ENCODE measurements around the gene LIMK1.
"Not testable (repeated sequence)": the region's sequence is repeated elsewhere in the genome, so short reads cannot be mapped to it uniquely, and the experiment has no call there.

The LIMK1 gene

GRCh38 chr7:74084722-74085578, 1.3 kb downstream of the LIMK1 start:
- DNase-seq (ENCODE audit: low read depth), result no peak

DNA sequence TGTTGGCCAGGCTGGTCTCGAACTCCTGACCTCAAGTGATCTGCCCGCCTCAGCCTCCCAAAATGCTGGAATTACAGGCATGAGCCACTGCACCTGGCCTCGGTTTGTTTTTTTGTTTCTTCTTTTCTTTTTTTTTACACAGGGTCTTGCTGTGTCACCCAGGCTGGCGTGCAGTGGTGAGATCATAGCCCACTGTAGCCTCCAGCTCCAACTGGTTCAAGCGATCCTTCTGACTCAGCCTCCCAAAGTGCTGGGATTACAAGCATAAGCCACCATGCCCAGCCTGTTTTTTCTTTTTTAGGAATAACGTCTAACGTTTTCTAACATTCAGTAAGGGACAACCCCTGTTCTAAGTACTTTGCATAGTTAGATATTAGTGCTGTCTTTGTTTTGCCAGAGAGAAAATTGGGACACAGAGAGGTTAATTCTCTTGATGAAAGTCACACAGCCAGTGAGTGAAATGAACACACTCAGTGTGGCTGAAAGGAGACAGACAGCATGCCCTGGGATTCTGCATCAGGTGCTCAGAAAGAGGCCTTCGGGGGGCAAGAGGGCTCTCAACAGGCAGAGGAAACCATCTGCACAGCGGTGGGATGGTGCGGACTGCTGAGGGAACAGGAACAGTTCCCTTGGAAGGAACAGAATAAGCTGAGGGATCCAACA, 4.3 kb downstream of the LIMK1 start:
- DNase-seq (ENCODE audit: low read depth), result peak; percentile 23

DNA sequence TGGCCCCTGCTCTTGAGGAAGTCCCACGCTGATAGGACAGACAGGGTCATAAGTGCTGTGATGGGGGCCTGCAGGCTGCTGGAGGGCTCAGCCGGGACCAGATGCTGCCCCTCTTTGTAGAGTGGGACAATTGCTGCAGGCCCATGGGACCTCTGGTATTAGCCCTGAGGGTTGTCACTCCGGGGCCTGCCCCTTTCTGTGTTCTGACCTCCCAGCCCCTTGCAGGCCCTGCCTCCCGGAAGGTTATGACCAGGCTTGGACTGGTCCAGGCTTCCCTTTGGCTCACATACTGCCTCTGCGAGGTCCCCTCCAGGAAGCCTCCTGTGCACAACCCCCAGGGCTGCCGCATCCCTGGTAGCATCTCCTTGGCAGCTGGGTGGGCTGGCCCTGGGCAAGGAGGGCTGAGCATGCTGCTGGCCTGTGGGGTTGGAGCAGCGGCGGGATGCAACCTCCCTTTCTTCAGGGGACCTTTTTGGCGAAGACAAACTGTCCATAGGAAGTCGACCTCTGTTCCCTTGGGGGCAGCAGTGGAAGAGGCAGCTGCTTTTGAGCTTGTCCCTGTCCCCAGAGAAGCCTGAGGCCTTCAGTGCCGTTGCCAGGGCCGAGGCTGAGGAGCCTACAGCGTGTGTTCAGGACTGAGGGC, 8.8 kb downstream of the LIMK1 start:
- DNase-seq (ENCODE audit: low read depth), result no peak

DNA sequence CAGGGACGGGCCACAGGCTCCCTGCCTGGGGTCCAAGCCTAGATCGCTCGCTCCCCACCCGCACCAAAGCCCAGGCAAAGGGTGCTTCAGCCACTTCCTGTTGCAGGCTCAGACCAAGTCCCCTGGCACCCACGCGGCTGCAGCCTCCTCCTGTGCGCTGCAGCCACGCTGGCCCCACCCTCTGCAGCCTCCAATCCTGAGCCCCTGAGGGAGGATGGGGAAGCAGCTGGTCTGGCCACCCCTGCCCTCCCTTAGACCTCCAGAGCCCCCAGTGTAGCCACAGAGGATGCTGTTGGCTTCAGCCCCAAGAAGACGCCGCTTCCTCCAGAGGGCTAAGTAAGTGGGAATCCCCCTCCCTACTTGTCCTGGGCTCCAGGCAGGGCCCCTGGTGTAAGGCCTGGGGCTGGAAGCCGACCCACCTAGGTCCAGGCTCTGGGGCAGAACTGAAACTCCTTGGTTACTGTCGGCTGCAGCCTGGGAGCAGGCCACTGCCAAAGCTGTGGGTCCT, 9.4 kb downstream of the LIMK1 start:
- DNase-seq (ENCODE audit: low read depth), result no peak

DNA sequence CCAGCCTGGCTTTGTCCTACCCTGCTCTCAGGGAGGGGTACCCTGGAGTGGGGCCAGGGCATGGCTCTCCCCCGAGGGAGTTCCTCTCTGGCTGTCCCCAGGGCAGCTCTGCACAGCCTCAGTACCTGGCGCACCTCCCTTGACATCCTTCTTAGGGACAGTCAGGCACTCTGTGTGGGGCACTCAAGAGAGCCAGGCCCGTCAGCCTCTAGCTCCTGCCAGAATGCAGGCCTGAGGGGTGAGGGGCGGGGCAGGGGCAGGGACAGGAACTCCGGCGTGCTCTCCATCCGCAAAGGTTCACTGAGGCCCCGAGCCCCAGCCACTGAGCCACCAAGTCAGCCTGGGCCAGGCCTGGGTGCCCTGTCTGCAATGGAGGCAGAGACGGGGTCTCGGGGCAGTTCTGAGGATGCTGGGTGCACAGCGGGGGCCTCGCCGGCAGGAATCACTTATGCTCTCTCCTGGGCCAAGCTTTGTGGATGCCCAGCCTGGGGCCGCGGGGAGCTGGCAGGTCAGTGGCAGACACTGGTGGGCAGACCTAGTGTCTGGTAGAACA, 10.1 kb downstream of the LIMK1 start:
- DNase-seq (ENCODE audit: low read depth), result no peak

- DNase-seq (ENCODE audit: low read depth), result peak; percentile 96
Measured at GRCh38 chr7:74094224-74095101, 10.9 kb downstream of the LIMK1 start.

GRCh38 chr7:74095135-74095534, 11.5 kb downstream of the LIMK1 start:
- DNase-seq (ENCODE audit: low read depth), result no peak

- peak; percentile 98 for DNase-seq (ENCODE audit: low read depth)
Measured at GRCh38 chr7:74097937-74098614, 14.5 kb downstream of the LIMK1 start.

DNA sequence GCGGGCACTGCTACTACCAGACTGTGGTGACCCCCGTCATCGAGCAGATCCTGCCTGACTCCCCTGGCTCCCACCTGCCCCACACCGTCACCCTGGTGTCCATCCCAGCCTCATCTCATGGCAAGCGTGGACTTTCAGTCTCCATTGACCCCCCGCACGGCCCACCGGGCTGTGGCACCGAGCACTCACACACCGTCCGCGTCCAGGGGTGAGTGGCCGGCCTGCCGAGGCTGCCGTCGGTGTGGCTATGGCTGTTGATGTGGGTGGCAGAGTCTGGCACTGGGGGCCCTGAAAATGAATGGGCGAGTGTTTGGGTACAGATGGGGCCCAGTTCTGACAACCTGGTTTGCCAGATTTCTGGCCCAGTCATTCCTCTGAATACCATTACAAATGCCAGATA, 15.4 kb downstream of the LIMK1 start:
- no peak for DNase-seq (ENCODE audit: low read depth)

GRCh38 chr7:74101061-74101681, 17.6 kb downstream of the LIMK1 start:
- no peak for DNase-seq (ENCODE audit: low read depth)

DNA sequence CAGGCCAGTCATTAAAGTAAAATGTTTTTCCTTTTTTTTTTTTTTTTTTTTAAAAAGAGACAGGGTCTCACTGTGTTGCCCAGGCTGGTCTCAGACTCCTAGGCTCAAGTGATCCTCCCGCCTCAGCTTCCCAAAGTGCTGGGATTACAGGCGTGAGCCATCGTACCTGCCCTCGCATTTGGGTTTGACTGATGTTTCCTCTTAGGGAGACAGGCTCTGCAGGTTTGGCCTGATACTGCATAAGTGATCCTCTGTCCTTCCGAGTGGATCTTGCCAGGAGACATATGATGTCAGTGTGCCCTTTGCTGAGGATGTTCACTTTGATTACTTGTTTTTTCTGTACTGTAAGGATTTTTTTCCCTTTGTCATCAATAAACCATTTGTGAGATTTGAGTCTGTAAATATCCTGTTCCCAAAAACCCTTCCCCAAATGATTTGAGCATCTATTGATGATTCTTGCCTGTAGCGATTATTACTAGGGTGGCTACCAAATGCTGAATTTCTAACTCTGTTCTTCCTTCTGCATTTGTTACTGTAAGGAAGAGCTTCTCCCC, 19.7 kb downstream of the LIMK1 start:
- DNase-seq (ENCODE audit: low read depth), result no peak

- peak; percentile 21 for DNase-seq (ENCODE audit: low read depth)
Measured at GRCh38 chr7:74104702-74105101, 21.1 kb downstream of the LIMK1 start.

- DNase-seq (ENCODE audit: low read depth), result no peak
Measured at GRCh38 chr7:74105992-74106391, 22.4 kb downstream of the LIMK1 start.

- no peak for DNase-seq (ENCODE audit: low read depth)
Measured at GRCh38 chr7:74106846-74107245, 23.2 kb downstream of the LIMK1 start.

- no peak for DNase-seq (ENCODE audit: low read depth)
Measured at GRCh38 chr7:74115326-74115725, 31.7 kb downstream of the LIMK1 start.

- no peak for DNase-seq (ENCODE audit: low read depth)
Measured at GRCh38 chr7:74116356-74116755, 32.8 kb downstream of the LIMK1 start.

DNA sequence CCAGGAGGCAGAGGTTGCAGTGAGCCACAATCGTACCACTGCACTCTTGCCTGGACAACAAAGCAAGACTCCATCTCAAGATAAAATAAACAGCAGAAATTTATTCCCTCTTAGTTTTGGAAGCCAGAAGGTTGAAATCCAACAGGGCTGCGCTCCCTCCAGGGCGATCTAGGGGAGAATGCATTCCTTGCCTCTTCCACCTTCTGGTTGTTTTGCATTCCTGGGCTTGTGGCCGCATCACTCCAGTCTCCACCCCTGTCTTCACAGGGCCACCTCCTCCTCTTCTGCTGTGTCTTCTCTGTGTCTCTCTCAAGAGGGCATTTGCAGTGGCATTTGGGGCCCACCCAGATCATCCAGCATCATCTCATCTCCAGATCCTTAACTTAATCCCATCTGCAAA, 36.2 kb downstream of the LIMK1 start:
- no peak for DNase-seq (ENCODE audit: low read depth)

DNA sequence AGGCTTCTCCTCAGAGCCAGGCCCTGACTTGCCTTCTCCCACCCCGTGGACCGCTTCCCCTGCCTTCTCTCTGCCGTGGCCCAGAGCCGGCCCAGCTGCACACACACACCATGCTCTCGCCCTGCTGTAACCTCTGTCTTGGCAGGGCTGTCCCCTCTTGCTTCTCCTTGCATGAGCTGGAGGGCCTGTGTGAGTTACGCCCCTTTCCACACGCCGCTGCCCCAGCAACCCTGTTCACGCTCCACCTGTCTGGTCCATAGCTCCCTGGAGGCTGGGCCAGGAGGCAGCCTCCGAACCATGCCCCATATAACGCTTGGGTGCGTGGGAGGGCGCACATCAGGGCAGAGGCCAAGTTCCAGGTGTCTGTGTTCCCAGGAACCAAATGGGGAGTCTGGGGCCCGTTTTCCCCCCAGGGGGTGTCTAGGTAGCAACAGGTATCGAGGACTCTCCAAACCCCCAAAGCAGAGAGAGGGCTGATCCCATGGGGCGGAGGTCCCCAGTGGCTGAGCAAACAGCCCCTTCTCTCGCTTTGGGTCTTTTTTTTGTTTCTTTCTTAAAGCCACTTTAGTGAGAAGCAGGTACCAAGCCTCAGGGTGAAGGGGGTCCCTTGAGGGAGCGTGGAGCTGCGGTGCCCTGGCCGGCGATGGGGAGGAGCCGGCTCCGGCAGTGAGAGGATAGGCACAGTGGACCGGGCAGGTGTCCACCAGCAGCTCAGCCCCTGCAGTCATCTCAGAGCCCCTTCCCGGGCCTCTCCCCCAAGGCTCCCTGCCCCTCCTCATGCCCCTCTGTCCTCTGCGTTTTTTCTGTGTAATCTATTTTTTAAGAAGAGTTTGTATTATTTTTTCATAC, 38.0 kb downstream of the LIMK1 start:
- DNase-seq (ENCODE audit: low read depth), result no peak

DNA sequence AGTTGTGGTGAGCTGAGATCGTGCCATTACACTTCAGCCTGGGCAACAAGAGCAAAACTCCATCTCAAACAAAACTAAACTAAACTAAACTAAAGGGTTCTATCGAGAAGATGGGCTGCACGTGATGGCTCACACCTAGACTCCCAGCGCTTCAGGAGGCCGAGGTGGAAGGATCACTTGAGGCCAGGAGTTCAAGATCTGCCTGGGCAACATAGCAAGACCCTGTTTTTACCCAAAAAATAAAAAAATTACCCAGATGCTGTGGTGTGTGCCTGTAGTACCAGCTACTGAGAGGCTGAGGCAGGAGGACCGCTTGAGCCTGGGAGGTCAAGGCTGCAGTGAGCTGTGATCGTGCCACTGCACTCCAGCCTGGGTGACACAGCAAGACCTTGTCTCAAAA, 40.3 kb downstream of the LIMK1 start:
- DNase-seq (ENCODE audit: low read depth), result not testable (repeated sequence)

Data from ELR (cell line).